Fibroblast of mammary gland (primary cell): ENCODE measurements around the gene MYO16.

Experiments
- DNase-seq: peaks from one replicate; pipeline ENCODE4 v3.0.0-alpha.2; 2010; ENCODE audit warnings: low read depth
- H3K4me3 ChIP-seq: 2 replicates; pipeline ENCODE4 v1.5.1; 2011; ENCODE audit warnings: low read depth, mild to moderate bottlenecking, low read length, moderate library complexity; ENCODE audit not compliant: control insufficient read depth
- TF ChIP-seq, protein P1 (sequence below): conservative IDR thresholded peaks from 2 replicates; pipeline ENCODE4 v1.5.1; 2011; ENCODE audit warnings: low read depth, low read length, inconsistent platforms; ENCODE audit not compliant: control insufficient read depth, insufficient read depth

The MYO16 gene

DNA sequence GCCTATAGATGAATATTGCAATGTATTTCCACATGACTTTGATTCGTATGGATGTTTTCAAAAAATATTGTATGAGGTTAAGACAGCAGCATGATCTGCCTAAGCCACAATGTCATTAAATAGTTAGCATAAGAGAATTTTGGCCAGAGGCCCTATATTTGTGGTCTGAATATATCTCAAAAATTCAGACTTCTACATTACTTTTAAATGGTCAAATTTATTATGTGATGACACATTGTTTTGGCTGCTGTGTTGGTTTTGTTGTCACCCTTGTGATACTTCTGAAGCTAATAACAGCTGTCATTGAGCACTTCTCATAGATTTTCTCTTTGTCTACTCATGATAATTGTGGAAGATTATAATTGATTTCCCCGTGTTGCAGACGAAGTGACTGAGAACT lies 288.2 kb downstream of the MYO16 start:
- peak; percentile 82 for DNase-seq
- TF ChIP-seq, protein P1, sequence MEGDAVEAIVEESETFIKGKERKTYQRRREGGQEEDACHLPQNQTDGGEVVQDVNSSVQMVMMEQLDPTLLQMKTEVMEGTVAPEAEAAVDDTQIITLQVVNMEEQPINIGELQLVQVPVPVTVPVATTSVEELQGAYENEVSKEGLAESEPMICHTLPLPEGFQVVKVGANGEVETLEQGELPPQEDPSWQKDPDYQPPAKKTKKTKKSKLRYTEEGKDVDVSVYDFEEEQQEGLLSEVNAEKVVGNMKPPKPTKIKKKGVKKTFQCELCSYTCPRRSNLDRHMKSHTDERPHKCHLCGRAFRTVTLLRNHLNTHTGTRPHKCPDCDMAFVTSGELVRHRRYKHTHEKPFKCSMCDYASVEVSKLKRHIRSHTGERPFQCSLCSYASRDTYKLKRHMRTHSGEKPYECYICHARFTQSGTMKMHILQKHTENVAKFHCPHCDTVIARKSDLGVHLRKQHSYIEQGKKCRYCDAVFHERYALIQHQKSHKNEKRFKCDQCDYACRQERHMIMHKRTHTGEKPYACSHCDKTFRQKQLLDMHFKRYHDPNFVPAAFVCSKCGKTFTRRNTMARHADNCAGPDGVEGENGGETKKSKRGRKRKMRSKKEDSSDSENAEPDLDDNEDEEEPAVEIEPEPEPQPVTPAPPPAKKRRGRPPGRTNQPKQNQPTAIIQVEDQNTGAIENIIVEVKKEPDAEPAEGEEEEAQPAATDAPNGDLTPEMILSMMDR = no peak

DNA sequence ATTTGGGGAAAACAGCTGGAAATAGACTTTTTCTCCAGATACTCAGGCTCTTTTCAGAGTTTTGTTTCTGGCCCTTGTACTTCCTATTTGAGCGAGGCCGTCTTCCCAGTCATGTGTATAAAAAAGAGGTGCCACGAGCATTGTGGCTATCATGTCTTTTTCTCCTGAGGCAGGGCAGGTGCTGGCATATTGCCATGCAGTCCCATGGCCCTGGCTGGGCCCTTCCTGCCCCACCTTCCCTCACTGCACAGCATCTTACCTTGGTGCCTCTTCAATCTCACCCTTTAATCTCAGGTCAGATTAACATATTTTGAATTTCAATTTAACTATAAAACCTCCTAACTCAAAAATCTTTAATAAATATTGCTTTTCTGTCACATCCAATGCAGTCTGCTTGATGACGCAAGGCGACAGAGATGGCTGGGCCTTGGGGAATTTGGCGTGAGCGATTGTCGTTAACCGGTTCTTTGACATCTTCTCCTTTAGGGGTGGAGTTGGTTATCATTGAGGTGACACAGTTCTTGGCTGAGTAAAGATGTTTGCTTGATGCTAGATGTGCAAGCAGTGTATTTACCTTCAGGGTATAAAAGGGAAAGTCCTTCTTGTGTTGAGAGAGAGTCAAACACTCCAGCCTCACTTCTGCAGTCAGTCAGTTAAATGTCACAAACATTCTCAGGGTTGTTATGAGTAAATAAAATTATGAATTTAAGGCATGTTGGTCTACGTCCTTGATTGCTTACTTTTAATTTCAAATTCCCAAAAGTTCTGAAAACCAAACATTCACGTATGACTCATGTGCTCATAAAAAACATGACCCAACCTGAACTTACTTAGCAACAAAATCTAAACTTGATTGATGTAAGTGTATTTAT lies 289.9 kb downstream of the MYO16 start:
- peak; percentile 72 for DNase-seq
- TF ChIP-seq, protein P1 = no peak
- H3K4me3 ChIP-seq = no peak overlapping the region

More for the DNA sequence above, 288.2 kb downstream of the MYO16 start:
- no peak overlapping the region for H3K4me3 ChIP-seq

DNA sequence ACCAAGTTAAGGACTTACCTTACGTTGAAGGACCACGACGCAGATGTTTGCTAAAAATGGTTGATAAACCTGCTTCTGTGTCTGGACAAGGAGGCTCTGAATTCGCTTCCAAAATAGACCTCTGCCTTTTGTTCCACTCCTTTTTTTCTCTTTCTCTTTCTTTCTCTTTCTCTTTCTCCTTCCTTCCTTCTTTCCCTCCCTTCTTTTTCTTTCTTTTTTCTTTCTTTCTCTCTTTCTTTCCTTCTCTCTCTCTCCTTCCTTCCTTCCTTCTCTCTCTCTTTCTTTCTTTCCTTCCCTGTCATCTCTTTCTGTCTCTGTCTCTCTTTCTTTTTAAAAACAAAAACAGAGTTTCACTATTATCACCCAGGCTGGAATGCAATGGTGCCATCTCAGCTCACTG lies 290.7 kb downstream of the MYO16 start:
- no peak for DNase-seq
- TF ChIP-seq, protein P1 = no peak
- H3K4me3 ChIP-seq = no peak overlapping the region

DNA sequence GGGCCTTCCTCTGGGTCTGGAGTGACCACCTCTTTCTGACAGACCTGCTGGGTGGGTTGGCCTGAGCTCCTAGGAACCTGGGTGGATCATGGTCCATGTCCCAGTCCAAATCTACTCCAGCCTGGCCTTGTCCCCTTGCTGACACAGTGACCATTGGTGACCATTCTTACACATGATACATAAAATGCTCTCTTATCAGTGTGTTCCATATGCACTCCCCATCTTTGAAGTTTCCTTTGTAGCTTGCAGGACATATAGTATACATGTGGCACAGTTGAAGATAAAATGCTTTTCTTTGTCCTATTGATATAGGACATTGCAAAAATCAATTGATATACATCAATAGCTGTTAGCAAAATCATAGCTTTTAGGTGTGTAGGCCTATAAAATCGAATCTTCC lies 291.8 kb downstream of the MYO16 start:
- TF ChIP-seq, protein P1 = no peak
- no peak for DNase-seq
- no peak overlapping the region for H3K4me3 ChIP-seq

DNA sequence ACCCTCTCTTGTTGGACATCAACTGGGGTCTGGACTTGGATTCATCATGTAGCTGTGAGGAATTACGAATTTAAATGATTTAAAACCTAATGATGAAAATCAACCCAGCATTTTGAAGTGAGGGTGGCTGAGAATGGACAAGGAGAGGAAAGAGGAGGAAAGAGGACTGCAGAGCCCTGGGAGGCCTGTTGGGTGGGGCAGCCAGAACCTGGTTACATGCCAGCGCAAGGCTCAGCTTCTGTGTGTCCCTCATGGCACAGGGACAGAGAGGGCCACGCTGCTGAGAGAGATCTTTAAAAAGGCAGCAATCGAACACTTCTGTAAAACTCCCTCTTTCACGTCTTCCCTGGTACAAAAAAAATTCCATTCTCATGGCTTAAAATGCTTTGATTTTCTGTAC lies 292.7 kb downstream of the MYO16 start:
- no peak for DNase-seq
- TF ChIP-seq, protein P1 = no peak
- H3K4me3 ChIP-seq = no peak overlapping the region

DNA sequence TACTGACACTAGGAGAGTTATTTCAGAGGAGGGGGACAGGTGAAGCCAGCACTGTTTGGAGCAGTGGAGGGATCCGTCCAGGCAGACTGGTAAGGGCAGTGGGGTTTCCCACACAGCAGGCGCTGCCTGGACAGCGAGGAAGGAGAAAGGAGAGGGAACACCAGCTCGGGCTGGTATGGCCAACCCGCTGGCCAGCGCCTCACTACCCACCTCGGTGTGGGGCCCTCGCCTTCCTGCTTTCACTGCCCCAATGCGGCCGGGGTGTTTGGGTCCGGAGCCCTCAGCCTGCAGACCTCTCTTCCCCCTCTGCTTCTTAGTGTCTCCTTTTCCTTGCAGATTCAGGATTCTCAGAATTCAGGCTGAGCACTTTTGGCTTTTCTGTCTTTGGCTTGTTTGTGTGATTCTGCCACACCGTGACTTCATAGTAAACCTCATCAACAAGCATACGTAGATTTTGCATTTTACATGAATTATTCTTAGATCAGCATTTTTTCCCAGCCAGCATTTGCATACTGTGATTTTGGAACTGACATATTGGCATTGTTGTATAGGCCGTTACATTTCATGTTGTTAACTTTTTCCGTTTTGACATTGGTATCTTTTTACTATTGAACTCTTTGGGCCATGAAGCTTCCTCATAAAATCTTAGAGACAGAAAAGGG lies 294.1 kb downstream of the MYO16 start:
- TF ChIP-seq, protein P1 = no peak
- no peak overlapping the region for H3K4me3 ChIP-seq
- DNase-seq = no peak
